Measurements from ENCODE around the gene IFT80.
A peak's percentile ranks its signal among the peaks of the same experiment; 100 is the strongest.
"Not testable (repeated sequence)": the region's sequence is repeated elsewhere in the genome, so short reads cannot be mapped to it uniquely, and the experiment has no call there.

The IFT80 gene

DNA sequence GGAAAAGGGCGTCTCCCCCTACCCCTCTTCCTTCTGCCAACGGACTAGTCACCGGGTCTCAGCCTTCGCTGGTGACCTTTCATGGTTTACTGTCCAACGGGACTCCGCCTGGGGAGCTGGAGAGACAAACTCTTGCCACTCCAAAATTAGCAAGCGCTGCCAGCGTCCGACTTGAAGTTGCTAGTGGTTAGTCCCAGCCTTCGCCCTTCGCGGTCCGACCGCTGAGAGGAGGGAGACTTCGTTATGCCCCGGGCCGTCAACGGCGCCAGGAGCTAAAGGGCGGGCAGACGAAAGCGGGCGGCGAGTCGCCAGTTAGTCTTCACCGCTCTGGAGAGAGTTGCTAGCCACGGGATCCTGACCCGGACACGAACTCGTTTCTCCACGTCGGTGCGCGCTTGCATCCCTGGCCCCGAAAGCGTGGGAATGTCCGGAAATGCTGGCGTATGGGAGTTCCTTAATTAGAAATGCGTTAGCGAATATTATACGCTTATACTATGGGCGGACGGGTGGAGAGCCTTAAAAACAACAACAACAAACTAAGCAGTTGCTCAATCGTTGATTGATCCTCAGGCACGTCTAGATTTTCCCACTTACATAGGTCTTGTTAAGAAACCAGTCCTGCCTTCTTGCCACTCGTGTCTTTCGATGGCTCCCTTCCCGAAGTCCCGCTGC, 1.1 kb upstream of the IFT80 start:
- peak; percentile 36 for DNase-seq

DNA sequence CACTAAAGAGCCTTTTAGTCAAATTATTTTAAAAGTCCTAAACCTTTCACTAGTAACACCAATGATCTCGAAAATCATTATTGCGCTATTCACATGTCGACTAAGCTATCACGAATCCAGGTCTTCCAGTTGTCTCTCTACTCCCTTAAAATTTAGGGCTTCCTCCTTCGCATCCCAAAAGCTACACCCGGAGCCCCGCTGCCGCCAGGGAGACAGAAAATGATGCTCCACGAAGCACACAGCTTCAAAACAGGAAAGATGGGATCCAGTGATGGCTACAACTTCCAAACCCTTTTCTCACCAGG, 253 bp downstream of the IFT80 start:
- no peak for DNase-seq

DNA sequence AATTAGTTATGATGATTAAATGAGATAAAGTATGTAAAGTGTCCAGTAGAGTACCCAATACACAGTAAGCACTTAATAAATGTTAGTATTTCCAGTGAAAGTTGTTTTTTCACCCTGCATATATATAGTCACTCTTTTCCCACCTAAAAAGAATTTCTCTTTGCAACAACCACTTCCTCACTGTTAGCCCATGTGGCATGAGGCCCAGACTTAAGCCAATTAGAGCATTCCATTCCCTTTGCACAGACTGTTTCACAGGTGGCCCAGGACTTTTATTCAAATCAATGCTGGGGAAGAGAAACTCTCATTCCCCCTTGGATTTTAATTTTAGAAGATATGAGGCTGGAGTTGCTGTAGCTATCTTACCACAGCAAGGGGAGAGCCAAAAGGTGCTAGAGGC, 3.7 kb downstream of the IFT80 start:
- no peak for DNase-seq

DNA sequence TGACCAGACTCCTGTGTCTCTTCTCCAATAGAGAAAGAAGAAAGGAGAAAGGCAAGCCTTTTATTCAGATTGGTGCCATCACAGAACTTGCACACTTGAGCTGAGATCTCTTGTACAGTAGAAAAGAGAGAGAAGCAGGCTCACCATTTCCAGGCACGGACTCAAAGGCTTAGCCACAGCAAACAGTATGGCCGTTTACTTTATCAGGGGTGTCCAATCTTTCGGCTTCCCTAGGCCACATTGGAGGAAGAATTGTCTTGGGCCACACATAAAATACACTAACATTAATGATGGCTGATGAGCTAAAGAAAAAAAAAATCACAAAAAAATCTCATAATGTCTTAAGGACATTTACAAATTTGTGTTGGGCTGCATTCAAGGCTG, 5.0 kb downstream of the IFT80 start:
- DNase-seq = no peak

DNA sequence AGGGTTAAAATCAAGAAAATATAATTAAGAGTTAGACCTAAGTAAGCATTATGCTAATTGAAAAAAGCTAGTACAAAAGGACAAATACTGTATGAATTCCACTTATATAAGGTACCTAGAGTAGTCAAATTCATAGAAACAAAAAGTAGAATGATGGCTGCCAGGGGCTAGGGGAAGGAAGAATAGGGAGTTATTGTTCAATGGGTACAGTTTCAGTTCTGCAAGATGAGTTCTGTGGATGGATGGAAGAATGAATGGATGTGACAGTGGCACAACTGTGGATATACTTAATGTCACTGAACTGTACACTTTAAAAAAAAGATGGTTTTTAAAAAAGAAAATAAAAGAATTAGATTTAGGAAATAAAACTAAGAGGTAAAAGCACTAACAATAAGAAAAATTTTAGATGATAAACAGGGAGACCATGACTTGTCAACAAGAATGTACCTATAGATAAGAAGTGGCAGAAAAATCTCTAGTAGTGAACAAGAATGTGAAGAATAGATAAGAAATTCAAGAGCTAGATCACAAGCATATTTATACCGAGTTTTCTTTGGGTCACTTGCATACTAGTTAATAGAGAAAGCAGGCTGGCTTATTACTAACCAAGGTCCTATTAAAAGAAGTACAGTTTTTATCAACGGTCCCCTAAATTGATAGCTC, 5.5 kb downstream of the IFT80 start:
- DNase-seq = no peak

DNA sequence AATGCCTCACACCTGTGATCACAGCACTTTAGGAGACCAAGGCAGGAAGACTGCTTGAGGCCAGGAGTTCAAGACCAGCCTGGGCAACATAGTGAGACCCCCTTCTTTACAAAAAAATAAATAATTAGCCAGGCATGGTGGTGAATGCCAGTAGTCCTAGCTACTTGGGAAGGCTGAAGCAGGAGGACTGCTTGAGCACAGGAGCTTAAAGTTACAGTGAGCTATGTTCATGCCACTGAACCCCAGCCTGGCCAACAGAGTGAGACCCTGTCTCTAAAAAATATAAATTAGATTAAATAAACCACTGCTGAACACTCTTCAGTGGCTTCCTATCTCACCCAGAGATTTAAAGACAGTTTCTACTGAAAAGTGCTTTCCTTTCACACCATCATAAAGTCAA, 6.2 kb downstream of the IFT80 start:
- DNase-seq = no peak

DNA sequence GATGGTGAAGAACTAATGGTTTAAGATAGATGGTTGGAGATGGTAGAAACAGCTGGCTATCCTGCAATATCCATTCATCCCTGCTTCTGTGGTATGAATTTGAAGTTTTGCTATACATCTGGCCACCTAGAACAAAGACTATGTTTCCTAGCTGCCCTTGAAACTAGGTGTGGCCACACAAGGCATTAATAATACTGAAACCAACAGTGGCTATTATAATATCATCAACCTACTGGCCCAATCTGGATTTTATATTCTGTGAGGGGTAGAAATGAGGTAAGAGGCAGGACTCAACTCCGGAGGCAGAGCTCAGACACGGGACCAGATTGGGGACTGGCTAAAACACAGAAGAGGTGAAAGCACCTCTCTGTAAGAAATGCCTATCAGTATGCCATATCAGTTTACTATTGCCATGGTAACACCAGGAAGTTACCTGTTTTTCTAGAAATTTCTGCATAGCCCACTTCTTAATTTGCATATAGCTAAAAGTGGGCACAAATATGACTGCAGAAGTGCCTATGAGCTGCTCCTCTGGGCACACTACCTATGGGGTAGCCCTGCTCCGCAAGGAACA, 8.4 kb downstream of the IFT80 start:
- DNase-seq = no peak

DNA sequence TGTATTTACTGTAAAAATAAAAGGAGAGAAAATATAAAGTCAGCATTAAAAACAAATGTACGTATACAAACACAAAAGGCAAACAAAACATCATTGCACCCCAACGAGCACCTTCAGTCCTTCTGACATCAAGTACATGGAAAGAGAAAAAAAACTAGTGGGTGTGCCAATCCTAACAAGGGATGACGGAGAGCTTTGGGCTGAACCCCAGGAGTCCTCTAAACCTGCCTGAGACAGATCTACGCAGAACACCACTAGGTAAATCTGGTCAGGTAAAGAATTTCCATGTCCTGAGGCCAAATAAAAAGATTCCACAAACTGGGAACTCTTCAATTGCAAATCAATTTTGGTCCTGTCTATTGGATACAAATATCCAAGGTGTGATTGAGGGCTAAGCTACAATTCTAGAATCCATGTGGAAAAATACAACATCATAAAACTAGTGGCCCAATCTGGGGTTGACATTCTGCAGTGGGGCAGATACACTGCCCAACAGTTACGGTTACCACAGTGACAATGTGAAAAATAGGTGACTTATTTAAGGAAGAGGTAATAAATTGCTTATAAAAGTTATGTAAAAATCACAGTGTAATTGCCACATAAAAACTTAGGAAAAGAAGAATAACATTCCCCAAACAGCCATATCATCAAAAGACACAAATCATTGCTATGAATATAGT, 14.2 kb downstream of the IFT80 start:
- no peak for DNase-seq

DNA sequence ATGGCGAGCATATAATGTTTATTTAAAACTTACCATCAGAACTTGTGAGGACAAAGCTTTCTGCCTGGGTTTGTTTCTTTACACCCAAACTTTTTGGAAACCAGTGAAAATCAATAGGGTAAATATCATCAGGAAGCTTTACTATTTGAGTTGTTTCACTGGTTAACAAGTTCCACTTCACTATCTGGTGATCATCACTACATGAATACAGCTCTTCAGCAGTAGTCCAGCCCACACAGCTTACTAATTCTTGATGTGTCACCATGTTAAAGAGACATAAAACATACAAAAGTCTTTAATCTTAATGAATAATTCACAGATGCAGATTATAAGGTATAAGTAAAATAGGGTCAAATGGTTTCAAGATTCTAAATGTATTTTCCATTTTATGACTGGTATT, 17.6 kb downstream of the IFT80 start:
- DNase-seq = no peak

DNA sequence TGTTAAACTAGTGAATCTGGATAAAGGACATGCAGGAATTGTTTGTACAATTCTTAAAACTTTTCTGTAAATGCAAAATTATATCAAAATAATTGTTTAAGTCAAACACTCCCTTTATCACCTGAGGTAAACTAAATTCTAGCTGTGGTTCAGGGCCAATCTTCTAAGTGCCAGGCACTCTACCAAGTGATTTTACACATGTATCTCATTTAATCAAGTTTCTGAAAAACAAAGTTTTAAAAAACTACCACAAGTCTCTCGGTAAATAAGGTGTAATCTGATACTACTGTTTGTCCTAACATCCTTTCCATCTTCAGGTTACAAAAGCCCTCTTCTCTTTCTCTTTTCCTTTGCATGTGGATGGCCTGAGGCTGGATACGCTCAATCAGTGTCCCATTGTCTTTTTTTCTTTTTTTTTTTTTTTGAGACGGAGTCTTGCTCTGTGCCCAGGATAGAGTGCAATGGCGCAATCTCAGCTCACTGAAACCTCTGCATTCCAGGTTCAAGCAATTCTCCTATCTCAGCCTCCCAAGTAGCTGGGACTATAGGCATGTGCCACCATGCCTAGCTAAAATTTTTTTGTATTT, 19.3 kb downstream of the IFT80 start:
- DNase-seq = no peak

DNA sequence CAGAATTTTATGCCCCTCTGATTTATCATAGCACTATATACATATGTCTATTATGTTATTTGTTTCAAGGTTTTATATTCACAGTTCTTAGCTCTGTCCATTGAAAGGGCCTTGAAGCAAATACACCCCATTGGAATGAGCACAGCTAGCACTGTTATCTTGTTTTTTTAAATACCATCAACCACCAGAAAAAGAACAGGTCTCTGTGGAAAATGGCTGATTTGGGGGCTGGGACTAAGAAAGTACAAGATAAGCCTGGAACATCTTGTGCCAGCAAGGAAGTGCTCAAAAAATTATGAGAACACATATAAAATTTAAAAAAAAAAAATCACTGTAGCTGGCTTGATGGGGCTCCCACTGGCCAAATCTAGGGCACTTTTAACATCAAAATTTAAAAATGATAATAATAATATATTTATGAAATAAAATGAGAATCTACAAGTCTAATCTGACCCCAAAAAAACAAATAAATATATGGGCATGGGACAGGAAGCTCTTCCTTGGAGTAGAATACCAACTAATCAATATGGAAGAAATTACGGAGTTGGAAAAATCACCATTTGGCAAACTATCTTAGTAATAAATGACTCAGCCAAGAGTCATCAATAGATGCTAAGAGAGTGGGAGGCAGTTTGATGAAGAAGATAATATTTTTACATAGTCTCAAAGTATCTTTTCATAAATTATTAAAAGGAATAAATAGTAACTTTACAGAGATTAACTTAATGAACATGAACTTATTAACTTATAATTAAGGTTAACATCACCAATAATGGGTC, 20.5 kb downstream of the IFT80 start:
- DNase-seq = no peak

DNA sequence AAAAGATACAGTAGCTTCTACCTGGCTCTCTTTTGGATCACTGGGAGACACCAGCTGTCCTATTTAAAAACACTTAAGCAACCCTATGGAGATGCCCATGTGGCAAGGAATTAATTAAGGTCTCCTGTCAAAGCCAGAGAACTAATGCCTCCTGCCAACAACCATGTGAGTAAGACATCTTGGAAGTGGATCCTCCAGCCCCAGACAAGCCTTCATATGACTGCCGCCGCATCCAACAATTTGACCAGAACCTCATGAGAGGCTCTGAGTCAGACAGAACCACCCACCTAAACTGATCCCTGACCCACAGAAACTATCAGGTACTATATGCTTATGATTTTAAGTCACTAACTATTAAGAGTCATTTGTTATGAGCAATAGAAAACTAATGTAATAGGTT, 22.3 kb downstream of the IFT80 start:
- DNase-seq = no peak

DNA sequence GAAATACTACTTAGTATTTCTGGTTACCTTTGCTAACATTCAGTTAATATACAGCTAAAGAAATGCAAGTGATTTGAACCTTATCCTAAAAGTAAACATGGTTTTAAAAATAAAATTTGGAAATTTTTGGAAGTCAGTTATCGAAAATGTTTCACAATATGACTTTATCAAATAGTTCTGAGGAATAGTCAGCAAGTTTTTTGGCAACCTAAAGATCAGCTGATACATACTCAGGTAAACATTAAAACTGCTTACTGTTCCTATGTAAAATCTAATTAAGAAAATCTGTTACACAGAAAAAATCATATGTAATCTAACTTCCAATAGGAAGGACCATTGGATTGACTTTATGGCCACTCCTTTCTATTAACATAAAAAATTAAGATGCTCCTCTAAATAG, 24.1 kb downstream of the IFT80 start:
- no peak for DNase-seq

DNA sequence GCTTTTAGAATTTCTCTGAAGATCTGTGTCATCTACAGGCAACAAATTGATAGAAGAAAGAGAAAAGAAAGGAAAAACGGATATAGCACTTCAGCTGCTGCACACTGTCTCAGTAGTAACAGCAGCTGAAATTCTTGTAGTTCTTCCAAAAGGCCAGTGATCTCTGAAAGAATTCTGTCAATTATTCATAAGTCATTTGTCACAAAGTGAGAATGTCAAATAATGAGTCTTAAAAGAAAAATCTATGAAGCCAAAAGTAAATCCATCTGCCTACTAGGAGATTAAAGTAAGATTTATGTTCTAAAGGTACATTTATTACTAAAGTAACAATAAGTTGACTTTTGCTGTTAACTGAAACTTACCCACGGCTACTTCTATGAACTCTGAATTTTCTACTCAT, 24.6 kb downstream of the IFT80 start:
- DNase-seq = no peak

DNA sequence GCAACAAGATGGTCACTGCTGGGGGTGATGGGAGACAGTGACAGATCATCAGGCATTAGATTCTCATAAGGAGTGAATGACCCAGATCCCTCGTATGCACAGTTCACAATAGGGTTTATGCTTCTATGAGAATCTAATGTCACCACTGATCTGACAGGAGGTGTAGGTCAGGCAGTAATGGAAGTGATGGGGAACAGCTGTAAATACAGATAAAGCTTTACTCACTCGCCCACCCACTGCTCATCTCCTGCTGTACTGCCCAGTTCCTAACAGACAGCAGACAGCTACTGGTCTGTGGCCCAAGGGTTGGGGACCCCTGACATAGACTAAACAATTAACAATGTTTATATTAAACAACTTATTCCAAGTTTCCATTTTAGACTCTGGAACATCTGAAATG, 25.4 kb downstream of the IFT80 start:
- no peak for DNase-seq

DNA sequence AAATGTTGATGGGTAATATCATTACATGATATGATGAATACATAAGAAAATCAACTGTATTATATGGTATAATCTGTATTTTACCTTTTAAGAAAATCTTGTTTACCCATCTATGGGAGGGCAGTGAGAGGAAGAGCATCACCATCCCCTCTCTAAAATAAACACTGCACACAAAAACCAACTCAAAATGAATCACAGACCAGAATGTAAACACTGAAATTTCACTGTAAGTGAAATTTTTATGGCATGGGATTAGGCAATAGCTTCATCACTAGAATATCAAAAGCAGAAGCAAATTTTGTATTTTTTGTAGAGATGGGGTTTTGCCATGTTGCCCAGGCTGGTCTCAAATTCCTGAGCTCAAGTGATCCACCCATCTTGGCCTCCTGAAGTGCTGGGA, 26.2 kb downstream of the IFT80 start:
- no peak for DNase-seq

DNA sequence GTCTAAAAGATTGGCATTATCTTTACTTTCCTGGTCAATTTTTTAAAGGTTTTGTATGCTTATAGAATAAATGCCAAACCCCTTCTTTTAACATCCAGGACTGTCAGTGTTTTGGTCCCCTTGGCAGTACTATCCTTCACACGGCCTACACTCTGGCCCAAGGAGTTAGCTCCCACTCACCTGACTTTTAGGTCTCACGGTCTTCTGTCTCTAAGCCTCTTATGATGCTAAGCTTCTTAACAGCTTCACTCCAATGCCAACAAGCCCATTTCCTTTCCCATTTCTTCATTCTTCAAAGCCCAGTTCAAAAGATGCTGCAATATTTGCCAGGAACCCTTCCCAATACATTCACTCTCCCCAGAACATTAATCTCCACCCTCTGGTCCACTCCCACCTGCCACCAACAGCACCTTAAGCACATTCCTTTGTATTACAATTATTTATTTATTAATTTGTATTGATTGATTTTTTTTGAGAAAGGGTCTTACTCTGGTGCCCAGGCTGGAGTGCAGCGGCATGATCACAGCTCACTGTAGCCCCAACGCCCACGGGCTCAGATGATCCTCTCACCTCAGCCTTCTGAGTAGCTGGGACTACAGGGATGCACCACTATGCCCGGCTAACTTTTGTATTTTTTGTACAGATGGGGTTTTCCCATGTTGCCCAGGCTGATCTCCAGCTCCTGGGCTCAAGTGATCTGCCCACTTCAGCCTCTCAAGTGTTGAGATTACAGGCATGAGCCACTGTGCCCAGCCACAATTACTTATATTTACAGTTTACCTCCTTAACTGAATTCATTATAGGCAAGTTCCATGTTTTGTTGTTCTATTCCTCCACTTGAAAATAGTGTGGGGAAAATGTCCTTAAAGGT, 27.8 kb downstream of the IFT80 start:
- no peak for DNase-seq

DNA sequence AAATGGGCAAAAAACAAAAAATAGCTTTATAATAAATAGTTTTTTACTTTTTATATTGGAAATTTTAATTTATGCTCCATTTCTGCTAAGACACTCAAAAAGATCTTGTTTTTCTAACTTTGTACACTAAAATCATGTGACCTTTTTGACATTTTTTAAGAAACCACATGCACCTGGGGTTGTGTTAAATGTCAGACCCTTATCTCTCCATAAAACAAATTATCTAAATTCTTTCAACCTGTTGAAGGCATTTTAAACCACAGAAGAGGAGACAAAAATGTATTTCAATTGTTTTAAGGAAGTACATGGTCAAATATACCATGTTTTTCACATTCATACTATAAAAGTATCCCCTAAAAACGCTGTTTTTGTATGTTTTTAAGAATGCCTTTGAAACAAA, 29.2 kb downstream of the IFT80 start:
- no peak for DNase-seq

DNA sequence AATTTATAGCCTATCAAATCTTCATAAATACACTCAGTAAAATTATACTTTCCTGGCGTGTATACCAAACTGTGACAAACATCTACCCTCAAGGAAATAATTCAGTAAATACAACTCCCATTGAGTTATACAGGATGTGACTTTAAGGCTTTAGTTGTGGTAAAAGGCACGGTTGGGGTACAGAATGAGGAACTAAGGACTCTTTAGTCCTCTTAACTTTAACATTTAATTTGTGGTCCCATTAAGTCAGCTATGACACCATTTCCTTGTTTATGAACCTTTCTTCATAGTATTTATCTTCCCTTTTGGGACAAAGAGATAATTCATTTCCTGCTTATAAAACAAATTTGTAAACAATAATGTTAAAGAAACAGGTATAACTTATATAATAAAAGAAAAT, 30.2 kb downstream of the IFT80 start:
- no peak for DNase-seq

DNA sequence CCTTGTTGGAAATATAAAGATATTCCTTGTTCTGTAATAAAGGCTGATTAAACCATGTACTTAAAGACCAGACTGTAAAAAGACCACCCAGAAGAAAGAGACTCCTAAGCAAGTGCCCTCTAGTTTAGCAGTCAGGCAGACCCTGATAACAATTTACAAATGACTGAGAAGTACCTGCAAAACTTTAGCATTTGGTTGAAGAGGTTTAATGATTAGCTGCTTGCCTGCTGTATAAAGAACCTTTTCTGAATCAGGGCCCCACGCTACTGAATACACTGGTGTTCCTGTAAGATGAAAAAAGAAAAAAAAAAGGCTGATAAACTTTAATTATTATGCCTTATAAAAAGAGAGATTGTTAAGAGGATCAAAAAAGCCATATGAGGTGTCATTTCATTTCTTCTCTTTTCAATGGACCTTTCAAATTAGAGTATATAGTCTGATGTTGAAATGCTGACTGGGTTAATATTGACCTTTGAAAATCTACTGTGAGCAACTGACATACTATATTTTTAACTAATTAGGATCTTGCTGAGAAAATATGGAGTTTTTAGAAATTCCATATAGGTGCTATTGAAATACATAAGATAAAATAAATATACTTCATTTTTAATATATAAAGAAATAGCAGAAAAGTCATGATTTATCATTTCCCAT, 33.0 kb downstream of the IFT80 start:
- no peak for DNase-seq

DNA sequence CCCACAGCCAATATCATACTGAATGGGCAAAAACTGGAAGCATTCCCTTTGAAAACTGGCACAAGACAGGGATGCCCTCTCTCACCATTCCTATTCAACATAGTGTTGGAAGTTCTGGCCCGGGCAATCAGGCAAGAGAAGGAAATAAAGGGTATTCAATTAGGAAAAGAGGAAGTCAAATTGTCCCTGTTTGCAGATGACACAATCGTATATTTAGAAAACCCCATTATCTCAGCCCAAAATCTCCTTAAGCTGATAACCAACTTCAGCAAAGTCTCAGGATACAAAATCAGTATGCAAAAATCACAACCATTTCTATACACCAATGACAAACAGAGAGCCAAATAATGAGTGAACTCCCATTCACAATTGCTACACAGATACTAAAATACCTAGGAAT, 36.1 kb downstream of the IFT80 start:
- DNase-seq = not testable (repeated sequence)

DNA sequence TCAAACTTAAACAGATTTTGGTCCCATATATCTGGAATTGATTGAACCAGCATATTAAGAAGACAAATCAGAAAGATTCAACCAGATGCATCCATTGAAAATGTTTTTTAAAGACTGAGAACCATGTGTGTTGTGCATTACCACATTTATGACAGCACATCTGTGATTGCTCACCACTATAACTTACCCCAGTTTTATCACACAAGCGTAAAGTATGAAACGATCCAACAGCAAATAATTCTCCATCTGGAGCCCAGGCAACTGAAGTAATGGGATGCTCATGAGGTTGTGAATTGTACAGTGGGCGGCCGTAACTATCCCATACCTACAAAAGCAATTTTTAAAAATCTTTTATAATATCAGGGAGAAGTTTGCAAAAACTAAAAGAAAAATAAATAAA, 43.2 kb downstream of the IFT80 start:
- no peak for DNase-seq

Data from activated naive CD4-positive, alpha-beta T cell treated with Interleukin-2 at 50 U/mL for 16 hours (primary cell).